ENCODE data around the gene PDE2A.

DNA sequence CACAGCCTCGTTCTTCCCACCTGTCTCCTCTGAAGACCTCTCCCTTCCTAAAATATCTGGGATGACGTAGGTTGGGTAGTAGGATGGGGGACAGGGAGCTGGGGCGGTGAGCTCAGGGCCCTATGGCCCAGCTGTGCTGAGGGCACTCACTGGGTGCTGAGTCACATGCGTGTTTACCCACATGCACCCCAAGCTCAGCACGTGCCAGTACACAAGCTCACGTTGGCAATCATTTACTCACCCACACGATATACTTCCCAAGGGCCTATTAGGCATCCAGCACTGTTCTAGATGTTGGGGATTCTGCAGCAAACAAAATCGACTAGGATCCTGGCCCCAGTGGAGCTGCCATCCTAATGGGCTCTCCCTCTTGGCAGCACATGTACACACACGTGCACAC, 49.3 kb upstream of the PDE2A start:
- TF ChIP-seq POLR2A (IDR thresholded peaks at IDR 0.05; ENCODE audit: low read depth, low read length) (no peak), POLR2AphosphoS5 (IDR thresholded peaks at IDR 0.05; ENCODE audit: low read depth, low read length) (no peak)
